GM18951 (cell line): ENCODE results near the gene PCSK5.

Source experiments
- POLR2A ChIP-seq: IDR thresholded peaks from 4 replicates; pipeline ENCODE4 v1.6.1; 2011; ENCODE audit warnings: mild to moderate bottlenecking; ENCODE audit not compliant: insufficient read length, insufficient read depth; ENCODE audit errors: extremely low read depth
- in situ Hi-C: fragments of 300-500 bp; cut with MboI; formaldehyde crosslinking; loops from one replicate; pipeline ENCODE4 v1.12.0; 2022; ENCODE audit warnings: low sequenced_read_pairs, mixed read lengths, inconsistent platforms; ENCODE audit not compliant: unreplicated experiment

Gene PCSK5

DNA sequence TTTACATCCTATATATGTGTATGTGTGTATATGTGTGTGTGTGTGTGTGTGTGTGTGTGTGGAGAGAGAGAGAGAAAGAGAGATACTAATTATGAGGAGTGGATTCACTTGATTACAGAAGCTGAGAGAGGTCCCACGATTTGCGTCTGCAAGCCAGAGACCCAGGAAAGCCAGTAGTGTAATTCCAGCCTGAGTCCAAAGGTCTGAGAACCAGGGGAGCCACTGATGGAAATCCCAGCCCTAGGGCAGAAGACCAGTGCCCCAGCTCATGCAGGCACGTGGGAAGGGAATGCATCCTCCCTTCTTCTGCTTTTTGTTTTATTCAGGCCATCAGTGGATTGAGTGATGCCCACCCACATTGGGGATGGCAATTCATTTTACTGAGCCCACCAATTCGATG, 74.8 kb downstream of the PCSK5 start:
- in situ Hi-C loops: no loop called here
- TF ChIP-seq POLR2A: no peak

DNA sequence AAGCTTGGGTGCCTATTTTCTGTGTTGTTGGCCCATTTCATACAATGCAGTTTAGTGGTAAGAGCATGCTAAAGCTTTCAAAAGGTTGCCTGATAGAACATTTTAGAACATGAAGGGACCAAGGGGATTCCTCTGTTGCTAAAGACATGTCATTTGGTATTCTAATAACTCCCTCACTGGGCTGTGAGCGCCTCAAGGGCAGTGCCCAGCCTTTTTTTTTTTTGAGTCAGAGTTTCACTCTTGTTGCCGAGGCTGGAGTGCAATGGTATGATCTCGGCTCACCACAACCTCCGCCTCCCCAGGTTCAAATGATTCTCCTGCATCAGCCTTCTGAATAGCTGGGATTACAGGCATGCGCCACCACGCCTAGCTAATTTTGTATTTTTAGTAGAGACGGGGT, 77.1 kb downstream of the PCSK5 start:
- no peak for TF ChIP-seq POLR2A
- in situ Hi-C loops: no loop called here

DNA sequence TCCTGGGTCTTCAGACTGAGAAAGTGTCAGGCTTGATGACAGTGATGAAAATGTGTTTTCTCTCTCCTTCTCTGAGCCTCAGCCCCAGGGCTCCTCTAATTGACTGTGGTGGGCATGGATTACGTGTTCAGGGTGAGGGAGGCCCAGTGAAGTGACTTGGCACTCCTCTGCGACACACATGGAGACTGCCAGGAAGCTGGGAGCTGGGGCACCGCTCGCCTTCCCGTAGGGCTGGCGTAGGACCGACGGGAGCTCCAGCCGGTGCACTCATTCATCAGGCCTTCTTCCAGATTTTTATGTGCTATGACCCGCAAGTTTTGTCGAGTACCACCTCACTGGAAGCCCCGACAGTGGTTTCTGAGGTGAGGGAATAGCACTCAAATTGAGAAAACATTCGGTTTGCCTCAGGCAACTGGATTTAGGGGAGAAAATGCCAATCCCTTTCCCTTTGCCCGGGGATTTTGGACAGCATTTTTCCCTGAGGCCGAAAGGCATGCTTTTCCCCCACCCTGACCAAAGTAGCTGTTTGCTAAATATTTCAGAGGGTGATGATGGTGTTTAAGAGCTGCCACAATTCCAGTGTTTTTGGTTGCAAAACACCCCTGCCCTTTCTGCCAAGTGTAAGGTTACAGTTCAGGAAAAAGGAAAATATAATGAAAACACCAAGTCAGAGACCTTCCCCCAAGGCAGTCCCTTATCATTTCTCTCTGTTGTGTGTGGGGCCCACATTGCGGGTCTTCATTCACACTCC, 83.7 kb downstream of the PCSK5 start:
- no peak for TF ChIP-seq POLR2A
- in situ Hi-C loops: no loop called here

DNA sequence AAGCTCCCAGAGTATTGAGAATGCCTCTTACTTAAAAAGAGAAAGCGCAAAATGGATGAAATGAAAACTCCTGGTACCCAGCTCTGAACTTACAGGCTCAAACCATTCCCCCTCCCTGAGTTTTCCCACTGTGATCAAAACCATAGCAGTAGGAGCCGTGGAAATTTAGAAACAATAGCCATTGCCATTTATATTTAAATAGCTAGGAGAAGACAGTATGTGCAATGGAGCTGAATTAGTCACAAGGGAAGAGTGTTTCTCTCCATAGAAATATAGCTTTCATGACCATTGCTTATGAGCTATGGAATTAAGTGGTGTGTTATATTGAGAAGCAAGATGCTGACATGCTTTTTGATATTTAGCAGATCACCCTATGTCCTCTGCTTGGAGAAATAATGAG, 84.6 kb downstream of the PCSK5 start:
- TF ChIP-seq POLR2A: no peak
- in situ Hi-C loops: no loop called here

GRCh38 chr9:75976549-75976948, 86.1 kb downstream of the PCSK5 start:
- in situ Hi-C loops: no loop called here
- TF ChIP-seq POLR2A: no peak

DNA sequence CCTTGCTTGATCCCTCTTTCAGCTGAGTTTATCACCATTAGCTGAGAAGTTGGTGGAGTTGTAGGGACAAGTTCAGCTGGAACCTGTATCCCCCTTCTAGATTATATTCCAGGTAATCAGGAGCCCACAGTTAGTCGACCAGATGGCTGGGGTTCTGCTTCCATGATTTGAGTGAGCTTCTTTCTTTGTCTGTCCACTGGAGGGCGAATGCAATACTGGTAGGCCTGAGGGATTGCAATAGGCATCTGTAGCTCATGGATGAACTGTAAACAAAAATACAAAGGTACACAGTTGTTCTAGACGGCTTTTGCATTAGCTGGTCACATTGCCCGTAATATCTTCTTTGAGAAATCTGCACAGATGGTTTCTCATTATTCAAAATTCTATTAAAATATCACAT, 88.9 kb downstream of the PCSK5 start:
- in situ Hi-C loops: no loop called here
- no peak for TF ChIP-seq POLR2A

DNA sequence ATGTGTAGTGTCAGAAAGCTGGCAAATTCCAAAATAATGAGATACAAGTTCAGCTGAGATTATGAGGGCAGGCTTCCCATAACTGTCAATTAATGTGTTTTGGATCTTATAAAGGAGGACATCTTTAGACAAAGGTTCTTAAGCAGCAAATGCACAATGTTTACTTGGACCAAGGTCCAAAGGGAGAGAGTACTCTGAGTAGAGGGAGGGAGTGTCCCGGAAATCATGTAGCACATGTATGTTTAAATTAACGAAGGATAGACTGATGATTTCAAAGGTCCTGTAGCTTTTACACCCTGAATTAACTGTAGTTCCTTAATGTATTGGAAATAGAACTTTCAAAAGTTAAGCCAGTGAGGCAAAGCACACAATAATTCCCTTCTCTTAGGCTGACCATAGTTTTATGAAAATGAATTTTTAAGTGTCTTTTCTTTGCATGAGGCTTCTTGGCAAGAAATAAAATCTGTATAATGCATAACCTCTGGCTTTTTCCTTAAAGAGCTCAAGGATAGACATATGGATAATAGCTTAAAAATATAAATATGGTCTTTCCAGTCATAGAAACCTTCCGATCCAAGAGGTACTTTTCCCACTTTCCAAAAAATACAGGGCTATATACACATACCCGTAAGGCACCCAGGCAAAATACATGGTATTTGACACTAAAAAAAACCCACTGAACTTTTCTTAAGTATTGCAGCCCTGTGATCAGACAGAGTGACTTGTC, 93.0 kb downstream of the PCSK5 start:
- in situ Hi-C loops: no loop called here

GRCh38 chr9:75985515-75985914, 95.0 kb downstream of the PCSK5 start:
- TF ChIP-seq POLR2A: no peak
- in situ Hi-C loops: no loop called here

More for the DNA sequence above, 93.0 kb downstream of the PCSK5 start:
- TF ChIP-seq POLR2A: no peak

DNA sequence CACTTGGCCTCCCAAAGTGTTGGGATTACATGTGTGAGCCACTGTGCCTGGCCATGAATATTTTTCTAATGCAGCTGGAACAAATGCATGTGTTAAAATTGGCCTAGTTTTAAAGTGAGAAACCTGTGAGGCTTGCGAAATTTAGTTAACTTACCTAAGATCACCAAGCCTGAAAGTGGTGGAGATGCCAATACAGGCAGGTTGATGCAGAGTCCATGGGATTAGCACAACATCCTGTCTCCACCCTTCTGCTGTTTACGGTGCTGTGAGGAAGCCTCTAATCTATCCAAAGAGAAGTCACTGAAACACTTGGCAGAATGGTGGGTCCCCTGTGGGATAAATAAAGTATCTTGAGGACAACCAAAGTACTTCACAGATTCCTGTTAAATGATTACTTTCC, 98.2 kb downstream of the PCSK5 start:
- TF ChIP-seq POLR2A: no peak
- in situ Hi-C loops: no loop called here

DNA sequence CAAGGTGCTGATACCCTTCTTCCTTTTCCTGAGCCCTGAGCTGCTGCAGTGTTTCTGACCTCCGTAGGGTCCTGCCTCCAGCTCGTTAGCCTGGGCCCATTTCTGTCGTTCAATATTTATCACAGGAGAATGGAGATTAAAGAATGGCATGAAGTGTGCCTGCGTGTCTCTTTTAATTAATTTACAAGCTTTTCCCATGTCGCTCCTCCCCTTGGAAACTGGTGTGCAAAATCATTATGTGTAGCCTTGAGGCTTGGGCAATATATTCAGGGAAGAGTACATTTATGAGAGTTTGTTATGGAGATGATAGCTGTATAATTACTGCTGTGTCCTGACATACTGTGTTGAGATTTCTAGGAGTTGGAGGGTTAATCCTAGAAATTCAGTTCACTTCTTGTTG, 99.7 kb downstream of the PCSK5 start:
- in situ Hi-C loops: no loop called here
- TF ChIP-seq POLR2A: no peak

DNA sequence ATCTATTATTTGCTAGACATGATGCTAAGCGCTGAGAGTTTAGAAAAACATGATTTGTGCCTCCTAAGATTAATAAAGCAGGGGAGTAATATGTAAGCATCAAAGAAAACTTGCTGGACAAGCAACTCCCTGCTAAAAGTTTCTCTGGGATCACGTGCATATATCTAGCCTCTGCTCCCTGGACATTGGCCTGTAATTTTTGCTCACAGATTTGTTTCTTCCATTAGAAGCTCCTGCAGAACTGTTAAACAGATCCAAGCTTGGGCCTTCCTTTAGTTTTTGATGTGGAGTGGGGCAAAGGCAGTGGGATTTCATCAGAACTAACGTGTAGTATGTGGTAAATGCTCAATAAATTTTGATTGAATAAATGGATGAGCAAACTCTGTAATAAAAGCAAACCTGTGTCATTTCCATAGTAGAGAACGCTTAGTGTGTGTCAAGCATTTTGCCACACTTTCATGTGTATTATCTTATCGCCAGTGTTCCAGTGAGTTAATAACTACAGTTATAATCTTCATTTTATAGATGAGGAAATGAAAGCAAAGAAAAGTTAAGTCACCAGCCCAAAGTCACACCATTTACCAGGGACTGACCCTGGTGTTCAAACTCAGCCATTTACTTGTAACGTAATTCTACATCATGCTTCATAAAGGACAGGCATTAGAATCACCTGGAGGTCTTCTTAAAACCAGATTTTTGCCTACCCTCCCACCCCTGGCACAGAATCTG, 100.3 kb downstream of the PCSK5 start:
- in situ Hi-C loops: no loop called here
- no peak for TF ChIP-seq POLR2A

GRCh38 chr9:75992482-75993206, 102.2 kb downstream of the PCSK5 start:
- TF ChIP-seq POLR2A: no peak
- in situ Hi-C loops: no loop called here

DNA sequence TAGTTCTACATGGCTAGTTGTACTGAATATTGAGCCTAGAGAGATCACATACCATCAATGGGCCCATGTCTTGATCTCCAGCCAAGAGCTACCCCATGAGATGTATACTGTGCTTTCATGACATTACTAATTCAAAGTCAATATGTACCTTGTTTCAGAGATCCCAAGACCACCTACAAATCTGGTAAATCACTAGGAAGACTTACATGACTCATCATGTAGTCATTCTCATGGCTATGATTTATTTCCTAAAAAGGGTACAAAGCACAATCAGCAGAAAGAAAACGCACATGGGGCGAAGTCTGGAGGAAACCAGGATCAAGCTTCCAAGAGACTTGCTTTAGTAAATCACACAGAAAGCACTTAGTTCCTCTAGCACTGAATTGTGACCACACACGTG, 103.0 kb downstream of the PCSK5 start:
- in situ Hi-C loops: no loop called here
- TF ChIP-seq POLR2A: no peak
